Activated CD4-positive, alpha-beta T cell treated with anti-CD3 and anti-CD28 coated beads for 4 hours (primary cell): ENCODE data around the gene PMP22.
"Not testable (repeated sequence)": the region's sequence is repeated elsewhere in the genome, so short reads cannot be mapped to it uniquely, and the experiment has no call there.

ENCODE experiments used
- DNase-seq, 2 donors: peaks; one replicate each; pipeline ENCODE4 v3.0.0-alpha.2; 2020

Gene PMP22

GRCh38 chr17:15250135-15250860 is 14.8 kb downstream of the PMP22 start:
- DNase-seq = no peak

GRCh38 chr17:15249487-15249886 is 15.6 kb downstream of the PMP22 start:
- no peak for DNase-seq

GRCh38 chr17:15247891-15248529 is 17.1 kb downstream of the PMP22 start:
- DNase-seq = no peak

- no peak for DNase-seq
Measured at GRCh38 chr17:15245054-15245453, 20.1 kb downstream of the PMP22 start.

- no peak for DNase-seq
Measured at GRCh38 chr17:15240644-15241043, 24.5 kb downstream of the PMP22 start.

- no peak for DNase-seq
Measured at GRCh38 chr17:15239491-15239890, 25.6 kb downstream of the PMP22 start.

- DNase-seq = no peak
Measured at GRCh38 chr17:15238676-15239422, 26.3 kb downstream of the PMP22 start.

GRCh38 chr17:15238057-15238456 is 27.1 kb downstream of the PMP22 start:
- DNase-seq = no peak

GRCh38 chr17:15237106-15237425 is 28.1 kb downstream of the PMP22 start:
- DNase-seq = no peak

GRCh38 chr17:15236281-15237105 is 28.6 kb downstream of the PMP22 start:
- DNase-seq = no peak

GRCh38 chr17:15233971-15234370 is 31.2 kb downstream of the PMP22 start:
- DNase-seq = no peak

GRCh38 chr17:15233022-15233805 is 31.9 kb downstream of the PMP22 start:
- no peak for DNase-seq

GRCh38 chr17:15232517-15232915 is 32.6 kb downstream of the PMP22 start:
- DNase-seq = no peak

GRCh38 chr17:15231851-15232516 is 33.1 kb downstream of the PMP22 start:
- no peak for DNase-seq

- no peak for DNase-seq
Measured at GRCh38 chr17:15230866-15231265, 34.3 kb downstream of the PMP22 start.

- not testable (repeated sequence) for DNase-seq
Measured at GRCh38 chr17:15221827-15222226, 43.3 kb downstream of the PMP22 start.

- no peak for DNase-seq
Measured at GRCh38 chr17:15220785-15221184, 44.3 kb downstream of the PMP22 start.

- no peak for DNase-seq
Measured at GRCh38 chr17:15216481-15216880, 48.6 kb downstream of the PMP22 start.

- DNase-seq = no peak
Measured at GRCh38 chr17:15213381-15214087, 51.6 kb downstream of the PMP22 start.

GRCh38 chr17:15210247-15210646 is 54.9 kb downstream of the PMP22 start:
- DNase-seq = no peak

GRCh38 chr17:15203062-15203461 is 62.1 kb downstream of the PMP22 start:
- DNase-seq = not testable (repeated sequence)
